Liver (tissue), 9 donors: ENCODE data around the gene RALGPS1. TPM values are rescaled to one million over a fixed set of nuclear protein-coding genes. Genes with fewer than 3 reads are reported as not detected.

Experiments used
- DNase-seq: peaks from one replicate; pipeline ENCODE4 v3.0.0-alpha.2; 2017; ENCODE audit warnings: low spot score
- H3K27ac ChIP-seq, 2 donors: one replicate each; pipeline ENCODE4 v1.7.0; 2013; ENCODE audit warnings: inconsistent platforms in 2 of 2, low read length in 2 of 2, control low read depth in 1 of 2, low read depth in 1 of 2, mild to moderate bottlenecking in 1 of 2
- H3K27me3 ChIP-seq, 4 donors: one replicate each; pipeline versions ENCODE4 v1.6.1 to v1.7.0; 2013; ENCODE audit warnings: low read length in 3 of 4, inconsistent platforms in 1 of 4, mild to moderate bottlenecking in 1 of 4, moderate library complexity in 1 of 4; ENCODE audit not compliant: control insufficient read depth in 4 of 4, insufficient read depth in 4 of 4
- H3K36me3 ChIP-seq, 4 donors: one replicate each; pipeline versions ENCODE4 v1.6.1 to v1.7.0; 2013; ENCODE audit warnings: low read length in 3 of 4, mild to moderate bottlenecking in 3 of 4, low read depth in 1 of 4, moderate library complexity in 1 of 4; ENCODE audit not compliant: control insufficient read depth in 4 of 4, insufficient read depth in 3 of 4
- H3K4me1 ChIP-seq, 4 donors: one replicate each; pipeline versions ENCODE4 v1.6.1 to v1.7.0; 2013; ENCODE audit warnings: low read length in 3 of 4, mild to moderate bottlenecking in 3 of 4, moderate library complexity in 1 of 4; ENCODE audit not compliant: control insufficient read depth in 4 of 4, insufficient read depth in 4 of 4
- H3K4me3 ChIP-seq, 3 donors: one replicate each; pipeline versions ENCODE4 v1.6.1 to v1.7.0; 2013; ENCODE audit warnings: low read length in 3 of 3, control low read depth in 1 of 3, low read depth in 1 of 3, mild to moderate bottlenecking in 1 of 3
- H3K9ac ChIP-seq, 2 donors: one replicate each; pipeline ENCODE4 v1.7.0; 2013; ENCODE audit warnings: low read length in 2 of 2, mild to moderate bottlenecking in 2 of 2, moderate library complexity in 2 of 2, control low read depth in 1 of 2, low read depth in 1 of 2
- H3K9me3 ChIP-seq, 4 donors: one replicate each; pipeline versions ENCODE4 v1.6.1 to v1.7.0; 2013; ENCODE audit warnings: low read length in 3 of 4; ENCODE audit not compliant: control insufficient read depth in 4 of 4
- EGR1 ChIP-seq, 2 donors: IDR thresholded peaks; 2 replicates each; pipeline ENCODE4 v1.6.1; 2016 to 2018; ENCODE audit warnings: antibody characterized with exemption in 2 of 2, low read depth in 2 of 2
- FOXA1 ChIP-seq: IDR thresholded peaks from 2 replicates; pipeline ENCODE4 v1.6.1; 2016; ENCODE audit warnings: antibody characterized with exemption
- GABPA ChIP-seq, 2 donors: IDR thresholded peaks in 1 of 2; conservative IDR thresholded peaks in 1 of 2; 2 replicates each; pipeline ENCODE4 v1.6.1; 2016; ENCODE audit warnings: antibody characterized with exemption in 2 of 2, mild to moderate bottlenecking in 1 of 2, moderate library complexity in 1 of 2
- HNF4G ChIP-seq: IDR thresholded peaks from 2 replicates; pipeline ENCODE4 v1.6.1; 2016; ENCODE audit warnings: antibody characterized with exemption
- NR2F2 ChIP-seq: IDR thresholded peaks from 2 replicates; pipeline ENCODE4 v1.6.1; 2016; ENCODE audit warnings: antibody characterized with exemption
- RAD21 ChIP-seq, 2 donors: IDR thresholded peaks; 2 replicates each; pipeline ENCODE4 v1.6.1; 2016; ENCODE audit warnings: antibody characterized with exemption in 2 of 2, mild to moderate bottlenecking in 2 of 2
- RXRA ChIP-seq, 2 donors: IDR thresholded peaks; 2 replicates each; pipeline ENCODE4 v1.6.1; 2017 to 2018; ENCODE audit warnings: antibody characterized with exemption in 2 of 2, mild to moderate bottlenecking in 1 of 2
- SP1 ChIP-seq: IDR thresholded peaks from 2 replicates; pipeline ENCODE4 v1.6.1; 2018; ENCODE audit warnings: antibody characterized with exemption, mild to moderate bottlenecking
- TAF1 ChIP-seq: conservative IDR thresholded peaks from 2 replicates; pipeline ENCODE4 v1.6.1; 2016; ENCODE audit warnings: antibody characterized with exemption, mild to moderate bottlenecking
- YY1 ChIP-seq: IDR thresholded peaks from 2 replicates; pipeline ENCODE4 v1.6.1; 2016; ENCODE audit warnings: antibody characterized with exemption, mild to moderate bottlenecking
- WGBS: extraction: QIAGEN DNeasy Blood & Tissue Kit; methylation state at CpG from one replicate; pipeline ENCODE4 v1.1.7; 2013; 5-methylcytosine and 5-hydroxymethylcytosine counted together
- polyA plus RNA-seq, 2 donors: library from polyadenylated mRNA; stranded (reverse) in 1 of 2; unstranded in 1 of 2; fragments of 200-250 nt in 1 of 2; fragments of >200 nt in 1 of 2; fragmentation: Nextera tagmentation in 1 of 2; extraction: Ambion mirVana in 1 of 2; gene quantifications; one replicate each; pipeline versions ENCODE4 v1.2.1 to v1.2.3, GENCODE V29; 2013 to 2015
- total RNA-seq, 2 donors: library from RNA; depleted of rRNA; stranded (reverse); fragments of >200 nt; gene quantifications; one replicate each; pipeline ENCODE4 v1.2.3, GENCODE V29; 2014
- TF ChIP-seq, protein P1 (sequence below): IDR thresholded peaks from 2 replicates; pipeline ENCODE4 v1.6.1; 2016; ENCODE audit warnings: antibody characterized with exemption, mild to moderate bottlenecking
- TF ChIP-seq, protein P2 (sequence below): IDR thresholded peaks from 2 replicates; pipeline ENCODE4 v1.6.1; 2016; ENCODE audit warnings: antibody characterized with exemption
- TF ChIP-seq, protein P3 (sequence below): fragments of 150-350 bp; IDR thresholded peaks from 2 replicates; pipeline ENCODE4 v1.5.1; 2017; ENCODE audit warnings: improper control_type of control experiment, low read depth, low read length; ENCODE audit not compliant: missing input control
- TF ChIP-seq, protein P4 (sequence below): IDR thresholded peaks from 2 replicates; pipeline ENCODE4 v1.6.1; 2016; ENCODE audit warnings: antibody characterized with exemption
- TF ChIP-seq, protein P5 (sequence below): IDR thresholded peaks from 2 replicates; pipeline ENCODE4 v1.6.1; 2016; ENCODE audit warnings: antibody characterized with exemption
- donor health status: healthy.
- donor health status: healthy.
- donor health status: healthy.
- donor health status: healthy.
- donor health status: healthy.

The RALGPS1 gene
- total and polyA plus RNA-seq, 4 donors, result 1.4 to 2.7 (median 2.0) TPM

DNA sequence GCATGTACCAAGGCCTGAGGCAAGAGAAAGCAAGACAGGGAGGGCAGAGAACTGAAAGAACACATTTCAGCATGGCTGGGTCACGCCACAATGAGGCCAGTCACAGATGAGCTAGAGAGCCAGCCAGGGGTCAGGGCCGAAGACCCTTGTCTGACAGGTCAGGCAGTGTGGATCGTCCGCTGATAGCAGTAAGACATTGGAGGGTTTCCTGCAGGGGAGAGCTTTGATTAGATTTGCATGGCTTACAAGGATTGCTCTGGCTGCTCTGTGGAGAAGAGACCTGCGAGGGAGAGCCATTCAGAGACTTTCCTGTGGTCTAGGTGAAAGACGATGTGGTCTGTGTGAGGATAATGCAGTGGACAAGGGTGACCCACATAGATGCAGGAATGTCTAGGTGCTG is 93.1 kb downstream of the RALGPS1 start (continued):
- TF ChIP-seq, protein P1, sequence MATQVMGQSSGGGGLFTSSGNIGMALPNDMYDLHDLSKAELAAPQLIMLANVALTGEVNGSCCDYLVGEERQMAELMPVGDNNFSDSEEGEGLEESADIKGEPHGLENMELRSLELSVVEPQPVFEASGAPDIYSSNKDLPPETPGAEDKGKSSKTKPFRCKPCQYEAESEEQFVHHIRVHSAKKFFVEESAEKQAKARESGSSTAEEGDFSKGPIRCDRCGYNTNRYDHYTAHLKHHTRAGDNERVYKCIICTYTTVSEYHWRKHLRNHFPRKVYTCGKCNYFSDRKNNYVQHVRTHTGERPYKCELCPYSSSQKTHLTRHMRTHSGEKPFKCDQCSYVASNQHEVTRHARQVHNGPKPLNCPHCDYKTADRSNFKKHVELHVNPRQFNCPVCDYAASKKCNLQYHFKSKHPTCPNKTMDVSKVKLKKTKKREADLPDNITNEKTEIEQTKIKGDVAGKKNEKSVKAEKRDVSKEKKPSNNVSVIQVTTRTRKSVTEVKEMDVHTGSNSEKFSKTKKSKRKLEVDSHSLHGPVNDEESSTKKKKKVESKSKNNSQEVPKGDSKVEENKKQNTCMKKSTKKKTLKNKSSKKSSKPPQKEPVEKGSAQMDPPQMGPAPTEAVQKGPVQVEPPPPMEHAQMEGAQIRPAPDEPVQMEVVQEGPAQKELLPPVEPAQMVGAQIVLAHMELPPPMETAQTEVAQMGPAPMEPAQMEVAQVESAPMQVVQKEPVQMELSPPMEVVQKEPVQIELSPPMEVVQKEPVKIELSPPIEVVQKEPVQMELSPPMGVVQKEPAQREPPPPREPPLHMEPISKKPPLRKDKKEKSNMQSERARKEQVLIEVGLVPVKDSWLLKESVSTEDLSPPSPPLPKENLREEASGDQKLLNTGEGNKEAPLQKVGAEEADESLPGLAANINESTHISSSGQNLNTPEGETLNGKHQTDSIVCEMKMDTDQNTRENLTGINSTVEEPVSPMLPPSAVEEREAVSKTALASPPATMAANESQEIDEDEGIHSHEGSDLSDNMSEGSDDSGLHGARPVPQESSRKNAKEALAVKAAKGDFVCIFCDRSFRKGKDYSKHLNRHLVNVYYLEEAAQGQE, result no peak

DNA sequence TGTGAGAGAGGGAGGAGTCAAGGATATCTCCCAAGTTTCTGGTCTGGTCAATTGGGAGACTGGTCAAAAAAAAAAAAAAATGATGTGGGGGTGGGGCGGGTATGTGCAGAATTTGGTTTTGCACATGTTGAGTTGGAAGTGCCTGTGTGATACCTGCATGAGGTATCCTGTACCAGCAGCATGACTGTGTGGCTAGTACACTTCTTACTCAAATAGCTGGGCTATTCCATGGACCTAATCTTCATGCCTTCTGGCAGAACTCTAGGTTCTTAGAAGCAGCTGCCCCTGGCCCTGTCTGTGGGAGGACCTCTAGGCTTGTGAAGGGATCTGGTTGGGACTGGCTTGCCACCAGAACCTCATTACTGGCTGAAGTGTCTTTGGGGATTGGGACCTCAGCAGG is 93.5 kb downstream of the RALGPS1 start:
- Histone ChIP-seq H3K36me3 (no peaks in the 10 kb centered on the region), H3K9me3 (no peaks in the 10 kb centered on the region), H3K27ac (no peak overlapping the region), H3K4me1 (no peaks in the 10 kb centered on the region), H3K27me3 (no peaks in the 10 kb centered on the region), H3K4me3 (no peak overlapping the region), H3K9ac (no peak overlapping the region)
- 97% methylated on average over 1 of the region's 1 CpG for WGBS
- no peak for DNase-seq
- TF ChIP-seq FOXA1 (no peak), HNF4G (no peak), EGR1 (IDR thresholded peaks at IDR 0.05; ENCODE audit: low read depth in 2 of 2) (no peak), NR2F2 (no peak), TAF1 (no peak), YY1 (no peak), RAD21 (IDR thresholded peaks at IDR 0.05) (no peak), SP1 (no peak), RXRA (IDR thresholded peaks at IDR 0.05) (no peak), GABPA (IDR thresholded peaks at IDR 0.05 in 1 of 2, conservative IDR thresholded peaks at IDR 0.05 in 1 of 2) (no peak)
- TF ChIP-seq, protein P1, result no peak
- TF ChIP-seq, protein P2, sequence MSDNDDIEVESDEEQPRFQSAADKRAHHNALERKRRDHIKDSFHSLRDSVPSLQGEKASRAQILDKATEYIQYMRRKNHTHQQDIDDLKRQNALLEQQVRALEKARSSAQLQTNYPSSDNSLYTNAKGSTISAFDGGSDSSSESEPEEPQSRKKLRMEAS, result no peak
- TF ChIP-seq, protein P3, sequence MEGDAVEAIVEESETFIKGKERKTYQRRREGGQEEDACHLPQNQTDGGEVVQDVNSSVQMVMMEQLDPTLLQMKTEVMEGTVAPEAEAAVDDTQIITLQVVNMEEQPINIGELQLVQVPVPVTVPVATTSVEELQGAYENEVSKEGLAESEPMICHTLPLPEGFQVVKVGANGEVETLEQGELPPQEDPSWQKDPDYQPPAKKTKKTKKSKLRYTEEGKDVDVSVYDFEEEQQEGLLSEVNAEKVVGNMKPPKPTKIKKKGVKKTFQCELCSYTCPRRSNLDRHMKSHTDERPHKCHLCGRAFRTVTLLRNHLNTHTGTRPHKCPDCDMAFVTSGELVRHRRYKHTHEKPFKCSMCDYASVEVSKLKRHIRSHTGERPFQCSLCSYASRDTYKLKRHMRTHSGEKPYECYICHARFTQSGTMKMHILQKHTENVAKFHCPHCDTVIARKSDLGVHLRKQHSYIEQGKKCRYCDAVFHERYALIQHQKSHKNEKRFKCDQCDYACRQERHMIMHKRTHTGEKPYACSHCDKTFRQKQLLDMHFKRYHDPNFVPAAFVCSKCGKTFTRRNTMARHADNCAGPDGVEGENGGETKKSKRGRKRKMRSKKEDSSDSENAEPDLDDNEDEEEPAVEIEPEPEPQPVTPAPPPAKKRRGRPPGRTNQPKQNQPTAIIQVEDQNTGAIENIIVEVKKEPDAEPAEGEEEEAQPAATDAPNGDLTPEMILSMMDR, result no peak
- TF ChIP-seq, protein P4, sequence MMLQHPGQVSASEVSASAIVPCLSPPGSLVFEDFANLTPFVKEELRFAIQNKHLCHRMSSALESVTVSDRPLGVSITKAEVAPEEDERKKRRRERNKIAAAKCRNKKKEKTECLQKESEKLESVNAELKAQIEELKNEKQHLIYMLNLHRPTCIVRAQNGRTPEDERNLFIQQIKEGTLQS, result no peak
- TF ChIP-seq, protein P5, sequence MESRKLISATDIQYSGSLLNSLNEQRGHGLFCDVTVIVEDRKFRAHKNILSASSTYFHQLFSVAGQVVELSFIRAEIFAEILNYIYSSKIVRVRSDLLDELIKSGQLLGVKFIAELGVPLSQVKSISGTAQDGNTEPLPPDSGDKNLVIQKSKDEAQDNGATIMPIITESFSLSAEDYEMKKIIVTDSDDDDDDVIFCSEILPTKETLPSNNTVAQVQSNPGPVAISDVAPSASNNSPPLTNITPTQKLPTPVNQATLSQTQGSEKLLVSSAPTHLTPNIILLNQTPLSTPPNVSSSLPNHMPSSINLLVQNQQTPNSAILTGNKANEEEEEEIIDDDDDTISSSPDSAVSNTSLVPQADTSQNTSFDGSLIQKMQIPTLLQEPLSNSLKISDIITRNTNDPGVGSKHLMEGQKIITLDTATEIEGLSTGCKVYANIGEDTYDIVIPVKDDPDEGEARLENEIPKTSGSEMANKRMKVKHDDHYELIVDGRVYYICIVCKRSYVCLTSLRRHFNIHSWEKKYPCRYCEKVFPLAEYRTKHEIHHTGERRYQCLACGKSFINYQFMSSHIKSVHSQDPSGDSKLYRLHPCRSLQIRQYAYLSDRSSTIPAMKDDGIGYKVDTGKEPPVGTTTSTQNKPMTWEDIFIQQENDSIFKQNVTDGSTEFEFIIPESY, result no peak
